Measurements from ENCODE around the gene CENATAC.
"Not testable (repeated sequence)": the region's sequence is repeated elsewhere in the genome, so short reads cannot be mapped to it uniquely, and the experiment has no call there.

The CENATAC gene

DNA sequence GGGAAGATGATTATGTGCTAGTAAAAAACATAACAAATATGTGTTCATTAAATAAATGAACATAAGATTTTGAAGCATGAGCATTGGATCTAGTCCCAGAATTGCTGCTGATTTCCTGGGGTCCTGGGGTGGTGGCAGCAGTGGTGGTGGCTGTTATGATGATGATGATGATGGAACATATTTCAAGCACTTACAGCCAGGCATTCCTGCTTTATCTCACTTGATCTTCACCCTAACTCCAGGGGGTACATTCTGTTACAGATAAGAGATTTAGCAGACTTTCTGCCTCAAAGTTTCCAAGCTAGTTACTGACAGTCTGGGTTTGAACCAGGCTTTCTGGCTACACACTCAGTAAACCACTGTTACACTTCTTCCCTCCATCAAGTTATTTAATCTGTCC, 25.8 kb downstream of the CENATAC start:
- intact Hi-C loops (cut with DNase I), result no loop called here
- DNase-seq, result no peak

DNA sequence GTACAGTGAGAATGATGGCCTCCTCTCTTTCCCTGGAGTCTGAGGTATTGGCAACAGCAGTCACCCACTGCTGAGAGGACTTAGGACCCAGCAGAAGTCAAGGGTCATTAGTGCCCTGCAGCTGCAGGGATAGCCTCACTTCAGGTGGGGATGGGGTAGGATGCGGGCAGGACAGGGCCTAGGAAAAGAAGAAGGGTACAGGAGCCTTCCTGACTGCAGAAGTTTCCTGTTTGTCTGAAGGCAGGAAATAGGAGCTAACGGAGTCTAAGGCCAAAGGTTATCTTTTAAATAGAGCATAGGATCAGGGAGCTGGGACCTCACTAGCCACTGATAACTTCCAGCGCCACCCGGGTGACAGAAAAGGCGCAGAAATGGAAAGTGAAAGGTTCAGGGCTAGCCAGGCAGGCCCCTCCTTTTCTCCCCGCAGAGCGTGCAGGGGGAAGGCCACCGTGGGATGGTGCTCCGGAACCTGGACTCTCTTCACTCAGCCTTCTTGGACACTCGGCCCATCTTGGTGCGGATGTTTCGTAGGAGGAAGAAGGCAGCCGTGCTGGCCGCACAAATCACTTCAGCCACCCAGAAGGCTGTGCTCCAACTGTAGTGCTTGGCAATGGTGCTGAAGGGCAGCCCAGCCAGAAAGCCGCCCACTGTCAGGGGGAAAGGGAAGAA, 26.6 kb downstream of the CENATAC start:
- intact Hi-C loops (cut with DNase I), result no loop called here
- no peak for DNase-seq

DNA sequence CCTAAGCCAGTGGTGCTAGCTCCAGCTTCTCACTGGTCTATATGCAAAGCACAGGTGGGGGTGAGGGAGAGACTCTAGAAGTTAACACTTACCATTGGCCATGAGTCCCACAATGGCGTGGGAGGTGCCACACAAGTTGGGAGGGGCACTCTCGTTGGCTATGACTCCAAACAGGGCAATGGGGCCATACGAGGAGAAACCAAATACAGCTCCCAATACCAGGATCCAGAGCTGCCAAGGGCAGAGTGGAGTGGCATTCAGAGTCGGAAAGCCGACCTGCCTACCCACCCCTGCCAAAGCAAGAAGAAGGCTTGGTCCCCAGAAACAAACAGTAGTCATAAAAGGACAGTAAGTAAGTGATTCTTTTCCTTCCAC, 27.1 kb downstream of the CENATAC start:
- DNase-seq, result no peak
- intact Hi-C loops (cut with DNase I), result no loop called here

DNA sequence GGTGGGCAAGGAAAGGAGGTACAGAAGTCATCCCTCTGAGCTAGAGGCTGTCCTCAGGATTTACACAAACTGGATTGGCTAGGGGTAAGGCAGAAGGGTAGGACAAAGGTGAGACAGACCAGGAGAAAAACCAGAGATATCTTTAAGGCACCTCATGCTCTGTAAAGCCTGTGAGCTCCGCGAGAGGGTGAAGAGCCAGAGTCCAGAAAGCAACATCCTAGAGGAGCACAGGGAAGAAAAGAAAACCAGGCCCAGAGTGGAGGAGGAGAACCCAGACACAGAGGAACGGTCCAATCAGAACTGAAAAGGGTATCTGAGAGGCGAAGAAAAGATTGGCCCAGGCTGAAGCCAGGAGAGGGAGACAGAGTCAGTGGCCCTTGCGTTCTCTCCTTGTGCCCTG, 27.6 kb downstream of the CENATAC start:
- intact Hi-C loops (cut with DNase I), result no loop called here

DNA sequence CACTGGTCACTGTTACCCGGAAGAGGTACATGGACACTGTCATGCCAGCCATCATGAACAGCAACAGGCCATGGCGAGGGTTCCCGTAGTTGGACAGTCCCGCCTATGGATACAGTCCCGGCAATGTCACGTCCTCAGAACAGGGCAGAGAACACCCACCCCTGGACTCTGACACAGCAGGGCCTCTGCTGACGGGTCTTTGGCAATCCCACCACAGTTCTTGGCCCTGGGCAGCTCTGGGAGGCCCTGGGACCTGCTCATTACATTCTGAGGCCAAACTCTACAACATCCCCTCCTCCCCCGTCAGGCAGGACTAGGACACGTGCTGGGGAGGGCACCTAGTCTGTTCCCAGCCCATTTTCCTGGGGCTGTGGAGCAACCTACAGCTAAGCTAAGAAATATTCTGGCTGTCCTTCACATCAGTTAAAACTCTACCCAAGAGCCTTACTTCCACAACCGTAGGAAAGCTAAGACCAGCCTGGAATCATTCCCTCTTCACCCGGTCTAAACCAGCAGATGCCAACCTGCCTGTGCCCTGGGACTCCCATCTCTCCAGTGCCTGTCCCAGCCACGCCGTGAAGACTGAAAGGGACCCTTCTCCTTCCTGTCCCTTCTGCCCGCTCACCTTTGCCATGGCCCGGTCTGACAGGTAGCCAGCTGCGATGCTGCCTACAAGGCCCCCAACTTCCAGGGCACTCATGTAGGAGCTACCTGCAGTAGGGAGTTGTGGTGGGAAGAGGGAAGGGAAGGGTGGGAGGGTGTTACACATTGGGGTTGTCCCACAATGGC, 28.2 kb downstream of the CENATAC start:
- no peak for DNase-seq
- intact Hi-C loops (cut with DNase I), result no loop called here

More for the DNA sequence above, 27.6 kb downstream of the CENATAC start:
- no peak for DNase-seq

DNA sequence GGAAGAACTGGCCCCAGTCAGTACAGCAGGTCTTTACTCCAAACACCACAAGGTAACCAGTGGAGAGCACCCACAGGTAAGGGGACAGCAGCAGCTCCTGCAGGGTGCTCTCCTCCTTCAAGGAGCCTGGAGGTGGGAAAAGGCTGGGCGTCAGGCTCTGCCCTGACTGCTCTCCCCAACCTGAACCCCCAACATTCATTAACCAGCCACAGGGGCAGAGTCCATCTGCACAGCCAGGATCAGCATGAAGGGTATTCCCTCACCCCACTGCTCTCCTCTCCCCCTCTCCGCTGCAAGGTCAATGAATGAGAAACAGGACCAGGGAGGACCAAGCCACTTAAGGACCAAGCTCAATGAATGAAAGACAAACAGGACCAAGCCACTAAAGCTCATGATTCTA, 29.0 kb downstream of the CENATAC start:
- intact Hi-C loops (cut with DNase I), result no loop called here
- DNase-seq, result no peak

DNA sequence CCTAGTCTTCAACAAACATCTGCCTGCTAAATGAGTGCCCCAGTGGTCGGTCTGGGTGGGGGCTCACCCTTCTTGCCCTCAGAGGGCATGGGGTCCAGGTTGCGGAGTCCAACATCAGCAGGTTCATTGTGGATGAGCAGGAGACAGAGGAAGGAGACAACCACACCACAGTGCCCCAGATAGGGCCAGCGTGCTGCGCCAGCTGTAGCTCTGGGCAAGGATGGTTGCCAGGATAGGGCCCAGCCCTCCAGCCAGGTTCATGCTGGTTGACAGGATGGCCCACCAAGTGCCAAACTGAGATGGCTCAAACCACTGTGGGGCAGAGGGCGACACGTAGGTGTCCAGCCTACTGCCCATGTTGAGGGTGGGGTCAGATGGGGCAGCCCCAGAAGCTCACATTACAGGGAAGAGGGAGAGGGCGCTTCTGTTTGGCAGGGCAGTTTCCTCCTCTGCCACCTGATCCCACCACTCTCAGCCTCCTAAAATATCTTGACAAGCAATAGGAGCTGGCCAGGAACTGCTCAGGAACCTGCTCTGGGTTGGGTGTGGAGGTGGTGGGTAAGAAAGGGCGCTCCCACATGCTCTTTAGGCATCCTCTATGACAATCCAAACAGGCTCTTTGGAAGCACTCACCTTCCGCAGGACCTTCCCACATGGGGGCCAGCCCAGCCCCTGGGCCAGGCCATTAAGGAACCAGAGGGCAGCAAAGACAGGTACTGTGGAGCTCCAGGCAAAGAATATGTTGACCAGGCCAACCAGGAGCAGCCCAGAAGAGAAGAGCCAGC, 29.8 kb downstream of the CENATAC start:
- no peak for DNase-seq
- intact Hi-C loops (cut with DNase I), result no loop called here

DNA sequence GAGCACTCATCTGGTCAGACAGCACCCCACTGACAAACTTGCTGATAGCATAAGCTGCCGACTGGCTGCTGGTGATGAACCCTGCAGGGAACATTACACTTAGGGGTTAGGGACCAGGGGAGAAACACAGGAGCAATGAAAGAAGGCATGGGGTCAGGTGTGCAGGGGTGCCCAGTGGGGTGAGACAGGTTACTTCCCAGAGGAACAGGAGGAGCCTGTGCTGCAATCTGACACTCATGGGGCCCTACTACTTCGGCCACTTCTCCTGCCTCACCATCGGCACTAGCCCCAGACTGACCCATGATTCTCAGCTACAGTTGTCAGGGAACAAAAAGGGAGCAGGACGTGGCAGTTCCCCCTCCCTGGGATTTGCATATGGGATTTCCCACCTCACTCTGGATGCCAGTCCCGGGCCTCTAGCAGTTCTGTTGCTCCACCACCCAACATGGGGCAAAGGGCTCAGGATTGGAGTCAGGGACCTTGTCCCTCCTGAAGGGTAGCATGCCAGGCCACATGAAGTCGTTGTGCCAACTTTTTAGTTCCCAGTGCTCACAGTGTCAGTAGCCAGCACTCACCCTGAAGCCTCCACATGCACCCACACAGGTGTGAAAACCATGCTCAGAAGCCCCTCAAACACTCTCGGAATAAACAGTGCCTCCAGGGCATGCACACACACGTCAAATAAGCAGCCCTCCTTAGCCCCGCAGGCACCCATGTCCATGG, 30.6 kb downstream of the CENATAC start:
- DNase-seq, result no peak
- intact Hi-C loops (cut with DNase I), result no loop called here

DNA sequence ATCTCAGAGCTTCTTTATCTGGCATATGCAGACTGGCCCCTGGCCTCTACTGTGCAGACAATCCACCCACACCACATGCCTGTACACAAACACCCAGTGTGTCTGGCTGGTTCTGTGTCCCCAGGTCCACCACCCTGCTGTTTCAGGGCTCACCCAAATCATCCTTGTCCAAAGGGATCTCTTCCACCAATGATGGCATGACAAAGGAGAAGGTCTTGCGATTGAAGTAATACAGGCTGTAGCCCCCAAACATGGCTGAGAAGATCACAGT, 31.1 kb downstream of the CENATAC start:
- intact Hi-C loops (cut with DNase I), result no loop called here
- no peak for DNase-seq

DNA sequence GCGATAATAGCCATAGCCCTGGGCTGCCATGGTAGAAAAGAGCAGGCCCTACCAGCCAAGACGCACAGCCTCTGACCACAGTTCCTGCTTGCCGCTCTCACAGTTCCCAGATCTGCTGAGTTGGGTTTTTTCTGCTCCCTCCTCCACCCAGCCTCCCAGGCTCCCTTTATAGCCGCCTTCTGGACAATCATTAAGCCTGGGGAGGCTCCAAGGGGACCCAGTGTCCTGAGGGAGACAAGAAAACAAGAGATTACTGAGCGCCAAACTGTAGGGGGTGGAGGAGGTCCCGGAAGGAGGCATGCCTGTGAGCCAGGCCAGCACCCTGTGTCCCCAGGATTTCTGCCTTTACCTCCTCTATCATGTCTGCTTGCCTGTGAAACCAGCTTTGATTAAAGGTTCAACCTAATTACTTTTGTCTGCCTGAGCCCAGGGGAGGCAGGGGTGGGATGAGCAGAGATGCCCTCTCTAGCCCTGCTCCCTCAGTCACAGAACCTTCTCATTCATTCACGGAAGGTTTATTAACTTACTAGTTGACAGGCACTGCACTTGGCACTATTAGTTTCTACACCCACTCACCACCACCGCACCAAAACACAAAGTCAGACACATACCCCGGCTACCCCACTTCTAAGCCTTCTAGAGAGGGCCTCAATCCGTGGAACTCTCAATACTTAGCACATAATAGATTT, 31.5 kb downstream of the CENATAC start:
- DNase-seq, result peak in 29 of 42 donors; percentile 12 to 70 (median 30)
- intact Hi-C loops (cut with DNase I), result no loop called here

DNA sequence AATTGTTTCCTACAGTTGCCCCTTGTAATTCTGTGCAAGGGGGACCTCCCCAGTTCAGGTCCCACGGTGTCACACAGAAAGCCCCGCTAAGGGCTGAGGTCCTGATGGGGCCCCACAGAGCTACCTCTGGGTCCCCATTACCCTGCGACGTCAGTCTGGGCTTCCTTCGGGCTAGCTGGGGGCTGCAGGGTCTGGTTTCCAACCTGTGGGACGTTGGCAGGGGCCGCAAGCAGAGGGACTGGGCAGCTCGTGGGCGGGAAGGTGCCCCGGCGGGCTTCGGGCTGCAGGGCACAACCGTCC, 32.0 kb downstream of the CENATAC start:
- DNase-seq, result peak in 2 of 42 donors; percentile 9 to 44
- intact Hi-C loops (cut with DNase I), result no loop called here

DNA sequence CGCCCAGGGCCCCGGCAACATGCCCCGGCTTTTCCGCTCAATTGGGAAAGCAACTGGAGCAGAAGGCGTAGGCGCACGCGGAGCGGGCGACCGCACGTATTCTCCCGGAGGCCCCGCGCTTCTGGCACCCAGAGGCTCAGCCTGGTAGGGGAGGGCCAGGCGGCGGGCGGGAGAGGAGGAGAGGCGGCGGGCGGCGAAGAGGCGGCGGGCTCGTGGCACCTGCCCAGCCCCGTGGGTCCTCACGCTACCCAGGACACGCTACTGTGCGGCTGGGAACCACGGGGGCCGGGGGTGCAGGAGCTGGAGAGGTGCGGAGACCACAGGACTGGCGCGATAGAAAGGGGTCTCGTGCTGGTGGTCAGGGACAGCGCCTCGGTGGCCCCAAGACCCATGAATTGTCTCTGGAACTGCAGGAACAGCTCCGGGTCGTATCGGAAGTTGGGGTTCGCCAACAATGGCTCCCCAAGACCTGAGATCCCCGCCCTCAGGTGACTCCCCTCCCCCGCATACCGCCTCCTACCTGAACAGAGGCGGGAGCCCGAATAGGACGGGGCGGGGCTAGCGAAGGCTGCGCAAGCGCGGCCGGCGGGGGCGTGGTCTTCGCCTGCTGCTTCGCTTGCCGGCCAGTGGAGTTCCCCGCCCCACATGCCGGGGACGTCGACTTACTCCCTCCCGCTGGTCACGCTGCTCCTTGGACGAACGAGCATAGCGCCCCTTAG, 32.5 kb downstream of the CENATAC start, which contains the start of gene SLC37A4:
SLC37A4 (minus strand) TSS at position 549 of the 719 bp plus-strand sequence.
- intact Hi-C loops (cut with DNase I), result no loop called here
- DNase-seq, result peak; percentile 94 to 99 (median 98)

DNA sequence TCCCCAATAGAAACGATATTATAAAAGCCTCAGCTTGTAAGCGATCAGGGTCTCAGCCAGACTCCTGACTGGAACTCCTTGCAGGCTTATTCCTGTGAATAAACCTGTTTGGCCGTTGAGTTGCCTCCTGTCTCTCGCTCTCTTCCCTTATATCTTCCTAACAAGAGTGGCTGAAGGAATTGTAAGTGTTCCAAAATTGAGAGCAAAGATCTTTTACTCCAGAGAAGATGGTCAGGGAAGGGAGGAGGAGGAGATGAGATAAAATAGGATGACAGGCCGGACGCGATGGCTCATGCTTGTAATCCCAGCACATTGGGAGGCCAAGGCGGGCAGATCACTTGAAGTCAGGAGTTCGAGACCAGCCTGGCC, 34.0 kb downstream of the CENATAC start:
- DNase-seq, result no peak
- intact Hi-C loops (cut with DNase I), result no loop called here

DNA sequence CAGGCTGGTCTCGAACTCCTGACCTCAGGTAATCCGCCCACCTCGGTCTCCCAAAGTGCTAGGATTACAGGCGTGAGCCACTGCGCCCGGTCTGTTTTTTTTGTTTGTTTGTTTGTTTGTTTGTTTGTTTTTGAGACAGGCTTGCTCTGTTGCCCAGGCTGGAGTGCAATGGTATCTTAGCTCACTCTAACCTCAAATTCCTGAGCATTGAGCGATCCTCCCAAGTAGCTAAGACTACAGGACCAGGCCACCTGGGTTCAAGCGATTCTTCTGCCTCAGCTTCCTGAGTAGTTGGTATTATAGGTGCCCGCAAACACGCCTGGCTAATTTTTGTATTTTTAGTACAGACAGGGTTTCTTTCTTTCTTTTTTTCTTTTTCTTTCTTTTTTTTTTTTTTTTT, 35.5 kb downstream of the CENATAC start:
- intact Hi-C loops (cut with DNase I); DNase-seq: not testable (repeated sequence)

DNA sequence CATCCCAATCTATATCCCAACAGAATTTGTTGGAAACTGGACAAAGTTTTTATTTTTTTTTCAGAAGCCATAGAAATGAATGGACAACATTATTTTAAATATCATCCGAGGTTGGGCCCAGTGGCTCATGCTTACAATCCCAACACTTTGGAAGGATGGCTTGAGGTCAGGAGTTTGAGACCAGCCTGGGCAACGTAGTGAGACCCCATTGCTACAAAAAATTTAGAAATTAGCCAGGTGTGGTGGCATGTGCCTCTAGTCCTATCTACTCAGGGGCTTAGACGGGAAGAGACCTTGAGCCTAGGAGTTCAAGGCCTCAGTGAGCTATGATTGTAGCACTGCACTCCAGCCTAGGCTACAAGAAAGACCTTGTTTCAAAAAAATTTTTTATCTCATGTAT, 36.9 kb downstream of the CENATAC start:
- intact Hi-C loops (cut with DNase I), result no loop called here
- DNase-seq, result no peak

DNA sequence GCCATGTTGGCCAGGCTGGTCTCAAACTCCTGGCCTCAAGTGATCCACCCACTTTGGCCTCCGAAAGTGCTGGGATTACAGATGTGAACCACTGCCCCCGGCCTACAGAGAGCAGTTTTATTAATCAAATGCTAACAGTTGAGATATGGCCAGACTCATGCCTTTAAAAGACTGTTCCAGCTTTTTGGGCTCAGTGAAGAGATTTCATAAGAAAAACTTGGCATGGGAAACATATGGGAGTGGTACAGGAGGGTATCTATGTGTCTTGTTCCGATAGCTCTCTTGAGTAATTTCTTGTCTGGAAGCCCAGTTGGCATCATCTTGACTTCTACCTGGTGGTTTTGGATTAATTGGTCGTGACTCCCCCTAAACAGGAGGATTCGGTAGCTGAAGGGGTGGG, 40.9 kb downstream of the CENATAC start:
- no peak for DNase-seq
- intact Hi-C loops (cut with DNase I), result no loop called here

DNA sequence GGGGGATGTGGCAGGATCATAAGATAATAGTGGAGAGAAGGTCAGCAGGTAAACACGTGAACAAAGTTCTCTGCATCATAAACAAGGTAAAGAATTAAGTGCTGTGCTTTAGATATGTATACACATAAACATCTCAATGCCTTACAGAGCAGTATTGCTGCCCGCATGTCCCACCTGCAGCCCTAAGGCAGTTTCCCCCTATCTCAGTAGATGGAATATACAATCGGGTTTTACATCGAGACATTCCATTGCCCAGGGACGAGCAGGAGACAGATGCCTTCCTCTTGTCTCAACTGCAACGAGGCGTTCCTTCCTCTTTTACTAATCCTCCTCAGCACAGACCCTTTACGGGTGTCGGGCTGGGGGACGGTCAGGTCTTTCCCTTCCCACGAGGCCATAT, 41.5 kb downstream of the CENATAC start:
- not testable (repeated sequence) for DNase-seq

DNA sequence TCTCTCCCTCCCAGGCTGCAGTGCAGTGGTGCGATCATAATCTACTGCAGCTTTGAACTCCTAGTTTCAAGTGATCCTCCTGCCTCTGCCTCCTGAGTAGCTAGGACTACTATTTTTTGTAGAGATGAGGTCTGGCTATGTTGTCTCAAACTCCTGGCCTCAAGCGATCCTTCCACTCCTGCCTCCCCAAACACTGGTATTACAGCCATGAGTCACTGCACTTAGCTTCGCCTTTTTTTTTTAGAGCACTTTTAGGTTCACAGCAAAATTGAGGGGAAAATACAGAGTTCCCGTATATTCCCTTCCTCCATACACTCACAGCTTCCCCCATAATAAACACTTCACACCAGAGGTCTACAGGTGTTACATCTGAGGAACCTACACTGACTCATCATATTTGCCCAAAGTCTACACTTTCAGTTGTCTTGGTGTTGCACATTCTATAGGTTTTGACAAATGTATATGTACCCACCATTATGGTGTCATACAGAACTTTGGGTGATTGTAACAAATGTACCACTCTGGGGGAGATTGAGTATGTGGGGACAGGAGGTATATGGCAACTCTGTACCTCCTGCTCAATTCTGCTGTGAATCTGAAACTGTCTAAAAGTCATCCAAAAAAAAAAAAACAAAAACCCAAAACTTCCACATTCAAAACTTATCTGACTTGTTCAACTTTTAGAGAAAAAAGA, 44.0 kb downstream of the CENATAC start:
- intact Hi-C loops (cut with DNase I), result no loop called here
- DNase-seq, result no peak

More for the DNA sequence above, 41.5 kb downstream of the CENATAC start:
- intact Hi-C loops (cut with DNase I), result not testable (repeated sequence)
